GM12892 (cell line): Measurements from ENCODE around the gene POP7.

ENCODE experiments used
- POLR2A ChIP-seq: IDR thresholded peaks from 2 replicates; pipeline ENCODE4 v1.6.1; 2011; ENCODE audit warnings: low read depth, low read length, control low read depth
- POLR2AphosphoS5 ChIP-seq: IDR thresholded peaks from 2 replicates; pipeline ENCODE4 v1.6.1; 2011; ENCODE audit warnings: low read depth, low read length, control low read depth

DNA sequence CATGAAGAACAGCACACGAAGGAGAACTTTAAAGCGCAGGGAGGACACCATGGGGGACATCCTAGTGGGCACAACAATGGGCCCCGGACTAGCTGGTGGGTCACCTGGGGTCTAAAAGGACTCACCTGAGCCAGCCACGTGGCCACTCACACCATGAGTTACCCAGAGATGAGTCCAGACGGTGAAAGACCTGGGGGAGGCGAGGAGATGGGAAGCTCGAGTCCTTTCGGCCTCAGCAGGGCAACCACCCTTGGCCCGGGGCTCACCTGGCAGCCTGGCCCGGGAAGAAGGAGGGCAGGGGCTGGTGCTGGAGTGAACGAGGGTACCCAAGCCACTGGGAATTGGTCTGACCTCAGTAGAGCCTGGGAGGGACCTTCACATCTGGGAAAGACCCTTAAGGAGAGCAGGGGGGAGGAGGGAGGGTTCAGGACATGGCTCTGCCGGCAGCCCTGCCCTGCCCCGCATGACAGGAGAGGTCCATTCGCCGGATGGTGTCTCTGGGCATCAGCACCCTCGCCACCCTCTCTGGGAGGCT, 17.5 kb upstream of the POP7 start:
- TF ChIP-seq POLR2A (no peak), POLR2AphosphoS5 (no peak)
